PFSK-1 (cell line): Measurements from ENCODE around the gene HMGN4.

Source experiments
- FOXP2 ChIP-seq: optimal IDR thresholded peaks from 2 replicates; pipeline ENCODE3; 2011; ENCODE audit warnings: borderline replicate concordance, control low read depth, inconsistent platforms; ENCODE audit not compliant: insufficient read depth; ENCODE audit errors: extremely low read length, extremely low read depth
- POLR2AphosphoS5 ChIP-seq: IDR thresholded peaks from 2 replicates; pipeline ENCODE4 v1.6.1; 2012; ENCODE audit warnings: low read depth, mild to moderate bottlenecking, control low read depth, low read length, moderate library complexity
- REST ChIP-seq, 2 experiments: IDR thresholded peaks; 2 replicates each; pipeline versions ENCODE4 v1.6.1 to v1.8.0; 2011 to 2012; ENCODE audit warnings: low read depth in 2 of 2, low read length in 2 of 2, control low read depth in 1 of 2, inconsistent platforms in 1 of 2, mild to moderate bottlenecking in 1 of 2, moderate library complexity in 1 of 2; ENCODE audit not compliant: insufficient read depth in 1 of 2
- SIN3A ChIP-seq: IDR thresholded peaks from 2 replicates; pipeline ENCODE4 v1.6.1; 2012; ENCODE audit warnings: mild to moderate bottlenecking, low read length, moderate library complexity, borderline replicate concordance; ENCODE audit not compliant: insufficient read depth
- TAF1 ChIP-seq: IDR thresholded peaks from 2 replicates; pipeline ENCODE4 v1.6.1; 2012; ENCODE audit warnings: low read length, control low read depth, borderline replicate concordance; ENCODE audit not compliant: insufficient read depth

Gene HMGN4

GRCh38 chr6:26578741-26579140 is 40.6 kb downstream of the HMGN4 start:
- TF ChIP-seq TAF1 (no peak), FOXP2 (no peak), POLR2AphosphoS5 (no peak), REST (IDR thresholded peaks at IDR 0.05; ENCODE audit: insufficient read depth in 1 of 2, low read depth in 2 of 2, low read length in 2 of 2) (no peak), SIN3A (no peak)

- TF ChIP-seq TAF1 (no peak), POLR2AphosphoS5 (no peak), SIN3A (no peak), REST (IDR thresholded peaks at IDR 0.05; ENCODE audit: insufficient read depth in 1 of 2, low read depth in 2 of 2, low read length in 2 of 2) (no peak), FOXP2 (no peak)
Measured at GRCh38 chr6:26581164-26581915, 43.2 kb downstream of the HMGN4 start.

GRCh38 chr6:26588965-26589364 is 50.8 kb downstream of the HMGN4 start:
- TF ChIP-seq POLR2AphosphoS5 (no peak), REST (IDR thresholded peaks at IDR 0.05; ENCODE audit: insufficient read depth in 1 of 2, low read depth in 2 of 2, low read length in 2 of 2) (no peak), SIN3A (no peak), TAF1 (no peak), FOXP2 (no peak)

- TF ChIP-seq FOXP2 (no peak), POLR2AphosphoS5 (no peak)
Measured at GRCh38 chr6:26592649-26593048, 54.5 kb downstream of the HMGN4 start.

- no peak for TF ChIP-seq REST (IDR thresholded peaks at IDR 0.05; ENCODE audit: insufficient read depth in 1 of 2, low read depth in 2 of 2, low read length in 2 of 2)
- no peak for TF ChIP-seq FOXP2
- TF ChIP-seq SIN3A = no peak
- no peak for TF ChIP-seq TAF1
- no peak for TF ChIP-seq POLR2AphosphoS5
Measured at GRCh38 chr6:26593278-26594130, 55.3 kb downstream of the HMGN4 start.
